Activated naive CD4-positive, alpha-beta T cell treated with anti-CD3 and anti-CD28 coated beads, Interleukin-2, amount 10 ng/mL, durations not matched to agents 7 days and 5 days (primary cell): ENCODE data around the gene HOXA5.
A peak's percentile ranks its signal among the peaks of the same experiment; 100 is the strongest.

Source experiments
- CTCF ChIA-PET: fragments of 350-600 bp; sonication (Branson Sonifier 250); formaldehyde crosslinking; loops from one replicate; lab custom pipeline; 2021; ENCODE audit warnings: antibody characterized with exemption; lab: Charles Lee
- DNase-seq: peaks from one replicate; pipeline ENCODE4 v3.0.0-alpha.2; 2020
- H3K27ac Mint-ChIP-seq: one replicate; pipeline ENCODE4 v1.8.0; 2021; ENCODE audit warnings: mild to moderate bottlenecking, moderate library complexity, mixed read lengths
- H3K27me3 Mint-ChIP-seq: one replicate; pipeline ENCODE4 v1.8.0; 2021; ENCODE audit warnings: mild to moderate bottlenecking, mixed read lengths
- H3K36me3 Mint-ChIP-seq: one replicate; pipeline ENCODE4 v1.8.0; 2021; ENCODE audit warnings: mixed read lengths
- H3K4me1 Mint-ChIP-seq: one replicate; pipeline ENCODE4 v1.8.0; 2021; ENCODE audit warnings: mixed read lengths
- H3K4me3 Mint-ChIP-seq: one replicate; pipeline ENCODE4 v1.8.0; 2021; ENCODE audit warnings: mild to moderate bottlenecking, moderate library complexity, mixed read lengths
- H3K9me3 Mint-ChIP-seq: one replicate; pipeline ENCODE4 v1.8.0; 2021; ENCODE audit warnings: mixed read lengths

The HOXA5 gene

GRCh38 chr7:27139334-27140125 lies 4.0 kb downstream of the HOXA5 start:
- Mint-ChIP-seq H3K27ac (no peak overlapping the region), H3K36me3 (no peaks in the 10 kb centered on the region), H3K9me3 (no peaks in the 10 kb centered on the region), H3K4me3 (no peak overlapping the region), H3K27me3 (peaks cover 62% of the 10 kb centered on the region), H3K4me1 (peaks cover 8% of the 10 kb centered on the region)
- CTCF ChIA-PET, result no interaction called here
- no peak for DNase-seq

- Mint-ChIP-seq H3K4me1 (peaks cover 14% of the 10 kb centered on the region), H3K4me3 (no peak overlapping the region), H3K27ac (no peak overlapping the region), H3K36me3 (no peaks in the 10 kb centered on the region), H3K27me3 (peaks cover 62% of the 10 kb centered on the region), H3K9me3 (no peaks in the 10 kb centered on the region)
- CTCF ChIA-PET, result no interaction called here
- no peak for DNase-seq
Measured at GRCh38 chr7:27138985-27139333, 4.5 kb downstream of the HOXA5 start.

GRCh38 chr7:27138472-27138871 lies 5.0 kb downstream of the HOXA5 start:
- H3K27ac Mint-ChIP-seq, result no peak overlapping the region
- H3K9me3 Mint-ChIP-seq, result no peaks in the 10 kb centered on the region
- H3K36me3 Mint-ChIP-seq, result no peaks in the 10 kb centered on the region
- H3K4me1 Mint-ChIP-seq, result peaks cover 16% of the 10 kb centered on the region
- DNase-seq, result no peak
- no peak overlapping the region for H3K4me3 Mint-ChIP-seq
- H3K27me3 Mint-ChIP-seq, result peaks cover 66% of the 10 kb centered on the region
- CTCF ChIA-PET, result no interaction called here

- CTCF ChIA-PET, result interaction anchor here (0.6 kb wide), 1 partner anchor 1717 kb away, joined by 4 read pairs; no protein-coding TSS in a partner anchor
- Mint-ChIP-seq H3K27me3 (peaks cover 66% of the 10 kb centered on the region), H3K36me3 (no peaks in the 10 kb centered on the region), H3K4me3 (no peak overlapping the region), H3K27ac (no peak overlapping the region), H3K4me1 (peaks cover 16% of the 10 kb centered on the region), H3K9me3 (no peaks in the 10 kb centered on the region)
- no peak for DNase-seq
Measured at GRCh38 chr7:27137640-27138315, 5.7 kb downstream of the HOXA5 start.

- Mint-ChIP-seq H3K9me3 (no peaks in the 10 kb centered on the region), H3K4me1 (peaks cover 16% of the 10 kb centered on the region), H3K4me3 (no peak overlapping the region), H3K27ac (peak overlapping the region; percentile 38), H3K27me3 (peaks cover 60% of the 10 kb centered on the region), H3K36me3 (no peaks in the 10 kb centered on the region)
- no peak for DNase-seq
- CTCF ChIA-PET, result interaction anchor here (0.6 to 0.8 kb wide), 2 partner anchors 15 to 499 kb away, joined by 3 to 4 read pairs; no protein-coding TSS in a partner anchor
Measured at GRCh38 chr7:27134392-27134791, 9.1 kb downstream of the HOXA5 start.

- CTCF ChIA-PET, result no interaction called here
- H3K27ac Mint-ChIP-seq, result no peak overlapping the region
Measured at GRCh38 chr7:27133409-27134231, 9.9 kb downstream of the HOXA5 start.

GRCh38 chr7:27132978-27133377 lies 10.5 kb downstream of the HOXA5 start:
- no peak for DNase-seq
- Mint-ChIP-seq H3K27ac (no peak overlapping the region), H3K4me1 (peaks cover 16% of the 10 kb centered on the region), H3K36me3 (no peaks in the 10 kb centered on the region), H3K27me3 (peaks cover 60% of the 10 kb centered on the region), H3K4me3 (no peak overlapping the region), H3K9me3 (no peaks in the 10 kb centered on the region)
- CTCF ChIA-PET, result no interaction called here

More at GRCh38 chr7:27133409-27134231, 9.9 kb downstream of the HOXA5 start:
- Mint-ChIP-seq H3K4me1 (peaks cover 16% of the 10 kb centered on the region), H3K9me3 (no peaks in the 10 kb centered on the region), H3K27me3 (peaks cover 62% of the 10 kb centered on the region), H3K36me3 (no peaks in the 10 kb centered on the region), H3K4me3 (no peak overlapping the region)
- no peak for DNase-seq

- H3K9me3 Mint-ChIP-seq, result no peaks in the 10 kb centered on the region
- no peak for DNase-seq
- no peaks in the 10 kb centered on the region for H3K36me3 Mint-ChIP-seq
- CTCF ChIA-PET, result no interaction called here
- peaks cover 54% of the 10 kb centered on the region for H3K27me3 Mint-ChIP-seq
- no peak overlapping the region for H3K4me3 Mint-ChIP-seq
- H3K27ac Mint-ChIP-seq, result no peak overlapping the region
- H3K4me1 Mint-ChIP-seq, result peaks cover 16% of the 10 kb centered on the region
Measured at GRCh38 chr7:27132214-27132613, 11.3 kb downstream of the HOXA5 start.

GRCh38 chr7:27131390-27131819 lies 12.1 kb downstream of the HOXA5 start:
- no peak for DNase-seq
- H3K4me1 Mint-ChIP-seq, result peaks cover 16% of the 10 kb centered on the region
- H3K27ac Mint-ChIP-seq, result no peak overlapping the region
- peaks cover 50% of the 10 kb centered on the region for H3K27me3 Mint-ChIP-seq
- H3K4me3 Mint-ChIP-seq, result peak overlapping the region; percentile 43
- H3K9me3 Mint-ChIP-seq, result no peaks in the 10 kb centered on the region
- CTCF ChIA-PET, result no interaction called here
- no peaks in the 10 kb centered on the region for H3K36me3 Mint-ChIP-seq

- H3K9me3 Mint-ChIP-seq, result no peaks in the 10 kb centered on the region
- CTCF ChIA-PET, result no interaction called here
- H3K27me3 Mint-ChIP-seq, result peaks cover 44% of the 10 kb centered on the region
- H3K36me3 Mint-ChIP-seq, result no peaks in the 10 kb centered on the region
- H3K4me1 Mint-ChIP-seq, result peaks cover 16% of the 10 kb centered on the region
- peak within 1 kb of the TSS; percentile 43 for H3K4me3 Mint-ChIP-seq
- peak; percentile 62 for DNase-seq
- H3K27ac Mint-ChIP-seq, result no peak within 1 kb of the TSS
Measured at GRCh38 chr7:27130540-27131389, 12.7 kb downstream of the HOXA5 start, which contains the start of gene HOXA4. TSS of gene HOXA4 (minus strand) at chr7:27130757. CDS start at chr7:27130733, 24 bp downstream.

- Mint-ChIP-seq H3K27ac (no peak overlapping the region), H3K4me3 (no peak overlapping the region), H3K9me3 (no peaks in the 10 kb centered on the region), H3K27me3 (peaks cover 44% of the 10 kb centered on the region), H3K4me1 (peaks cover 12% of the 10 kb centered on the region), H3K36me3 (no peaks in the 10 kb centered on the region)
- no peak for DNase-seq
- CTCF ChIA-PET, result interaction anchor here (1.6 kb wide), 1 partner anchor 20 kb away, joined by 4 read pairs; no protein-coding TSS in a partner anchor
Measured at GRCh38 chr7:27129729-27130539, 13.5 kb downstream of the HOXA5 start.

- Mint-ChIP-seq H3K27me3 (peaks cover 38% of the 10 kb centered on the region), H3K4me3 (no peak overlapping the region), H3K27ac (no peak overlapping the region), H3K9me3 (no peaks in the 10 kb centered on the region), H3K36me3 (no peaks in the 10 kb centered on the region), H3K4me1 (peaks cover 4% of the 10 kb centered on the region)
- DNase-seq, result no peak
- CTCF ChIA-PET, result interaction anchor here (1.3 to 1.6 kb wide), 2 partner anchors 9 to 21 kb away, joined by 3 to 4 read pairs; no protein-coding TSS in a partner anchor
Measured at GRCh38 chr7:27128776-27129728, 14.4 kb downstream of the HOXA5 start.
